Tibial artery (tissue), 4 donors: ENCODE measurements around the gene ERCC8.

Experiments used
- DNase-seq, 2 donors: peaks; one replicate each; pipeline ENCODE4 v3.0.0-alpha.2; 2019
- H3K27ac ChIP-seq, 2 donors: fragments of 200-600 bp; sonication (generic) in 1 of 2; 1 replicate in 1 of 2; 2 replicates in 1 of 2; pipeline ENCODE4 v1.5.1; 2018 to 2019; ENCODE audit warnings: mild to moderate bottlenecking in 1 of 2
- H3K27me3 ChIP-seq, 2 donors: fragments of 200-600 bp; sonication (generic) in 1 of 2; one replicate each; pipeline versions ENCODE4 v1.5.1 to v1.6.0; 2016 to 2019
- H3K36me3 ChIP-seq, 3 donors: fragments of 200-600 bp; sonication (generic) in 2 of 3; one replicate each; pipeline ENCODE4 v1.5.1; 2016 to 2019; ENCODE audit warnings: mild to moderate bottlenecking in 2 of 3
- H3K4me1 ChIP-seq, 4 donors: fragments of 200-600 bp; sonication (generic) in 2 of 4; 1 replicate in 3 of 4; 2 replicates in 1 of 4; pipeline ENCODE4 v1.5.1; 2016 to 2019
- H3K4me3 ChIP-seq, 2 donors: fragments of 200-600 bp; sonication (generic) in 1 of 2; 1 replicate in 1 of 2; 2 replicates in 1 of 2; pipeline ENCODE4 v1.5.1; 2018 to 2019; ENCODE audit warnings: mild to moderate bottlenecking in 2 of 2
- H3K9me3 ChIP-seq, 3 donors: fragments of 200-600 bp; sonication (generic) in 1 of 3; one replicate each; pipeline ENCODE4 v1.5.1; 2016 to 2019
- CTCF ChIP-seq, 2 experiments: fragments of 200-600 bp in 1 of 2; fragments of 450-650 bp in 1 of 2; IDR thresholded peaks; one replicate each; pipeline ENCODE4 v1.5.1; 2017 to 2019; ENCODE audit warnings: antibody characterized with exemption in 2 of 2, mild to moderate bottlenecking in 1 of 2, moderate library complexity in 1 of 2
- intact Hi-C: fragments of 100-400 bp; cut with DNase I; formaldehyde crosslinking; loops from one replicate; pipeline ENCODE4 v1.15.0; 2023; ENCODE audit warnings: low total_unique reads

Gene ERCC8

DNA sequence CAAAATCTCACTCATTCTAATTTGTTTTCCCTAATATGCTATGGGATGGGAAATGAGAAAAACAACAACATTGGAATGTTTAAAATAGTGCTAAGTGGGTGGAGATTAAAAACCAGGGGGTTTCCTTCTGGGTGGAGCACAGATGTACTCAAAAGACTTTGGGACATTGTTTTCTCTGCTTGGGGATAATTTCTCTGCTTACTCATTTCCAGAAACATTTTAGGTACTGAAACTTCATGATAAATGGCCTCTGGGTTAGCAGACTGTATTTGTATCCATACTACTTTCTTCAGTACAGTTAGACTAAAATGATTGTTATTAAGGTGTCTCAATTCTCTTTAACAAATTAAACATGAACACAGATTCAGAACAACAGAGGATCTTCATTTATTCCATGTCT is 118.2 kb downstream of the ERCC8 start:
- Histone ChIP-seq H3K4me3 (no peak overlapping the region), H3K36me3 (no peaks in the 10 kb centered on the region), H3K4me1 (no peaks in the 10 kb centered on the region), H3K27ac (no peak overlapping the region), H3K27me3 (no peaks in the 10 kb centered on the region), H3K9me3 (no peaks in the 10 kb centered on the region)
- no peak for TF ChIP-seq CTCF (IDR thresholded peaks at IDR 0.05)
- DNase-seq, result no peak
- intact Hi-C loops, result no loop called here
